SK-N-SH (cell line): ENCODE results near the gene RHBG. TPM values are rescaled to one million over a fixed set of nuclear protein-coding genes. Genes with fewer than 3 reads are reported as not detected.

ENCODE experiments used
- CTCF ChIA-PET: fragments of 300-600, 350-600 bp; formaldehyde crosslinking; extraction: SDS; loops from one replicate; lab custom pipeline; 2021; lab: Yijun Ruan, JAX
- POLR2A ChIA-PET: fragments of 350-600 bp; sonication (Branson Sonifier 250); formaldehyde crosslinking; extraction: SDS; loops from one replicate; lab custom pipeline; 2020; ENCODE audit warnings: antibody characterized with exemption, inconsistent platforms; lab: Yijun Ruan, JAX
- DNase-seq: peaks from one replicate; pipeline ENCODE4 v3.0.0; 2012
- H2AFZ ChIP-seq: fragments of 200-600 bp; sonication (generic); 2 replicates; pipeline ENCODE4 v1.8.1; 2016; ENCODE audit warnings: antibody characterized with exemption, mild to moderate bottlenecking, low read depth
- H3F3A ChIP-seq: fragments of 200-600 bp; sonication (generic); replicated peaks from 2 replicates; pipeline ENCODE3; 2016; ENCODE audit warnings: antibody characterized with exemption, mild to moderate bottlenecking; ENCODE audit not compliant: insufficient read depth
- H3K27ac ChIP-seq, 2 experiments: fragments of 200-500 bp in 1 of 2; fragments of 200-600 bp in 1 of 2; sonication (Bioruptor generic) in 1 of 2; sonication (generic), shearing (Covaris generic) in 1 of 2; 2 replicates each; pipeline versions ENCODE4 v1.5.1 to v1.6.1; 2014 to 2016; ENCODE audit warnings: low read depth in 2 of 2, inconsistent platforms in 1 of 2, low read length in 1 of 2, mild to moderate bottlenecking in 1 of 2, mixed read lengths in 1 of 2
- H3K27me3 ChIP-seq: fragments of 200-600 bp; sonication (generic), shearing (Covaris generic); 2 replicates; pipeline ENCODE4 v1.6.1; 2016; ENCODE audit warnings: mixed run types; ENCODE audit not compliant: insufficient read depth
- H3K36me3 ChIP-seq, 2 experiments: fragments of 200-500 bp in 1 of 2; fragments of 200-600 bp in 1 of 2; sonication (Bioruptor generic) in 1 of 2; sonication (generic) in 1 of 2; replicated peaks in 1 of 2; 2 replicates each; pipeline versions ENCODE3 to v1.5.1; 2014 to 2016; ENCODE audit warnings: low read length in 1 of 2, mild to moderate bottlenecking in 1 of 2; ENCODE audit not compliant: insufficient read depth in 2 of 2, control insufficient read depth in 1 of 2
- H3K4me1 ChIP-seq, 2 experiments: fragments of 200-500 bp in 1 of 2; fragments of 200-600 bp in 1 of 2; sonication (Bioruptor generic) in 1 of 2; sonication (generic), shearing (Covaris generic) in 1 of 2; 2 replicates each; pipeline versions ENCODE4 v1.5.1 to v1.6.1; 2014 to 2016; ENCODE audit warnings: low read depth in 1 of 2, low read length in 1 of 2, mixed run types in 1 of 2; ENCODE audit not compliant: insufficient read depth in 2 of 2, control insufficient read depth in 1 of 2
- H3K4me2 ChIP-seq: fragments of 200-600 bp; sonication (generic), shearing (Covaris generic); 2 replicates; pipeline ENCODE4 v1.6.1; 2017; ENCODE audit warnings: mixed run types
- H3K4me3 ChIP-seq, 2 experiments: fragments of 200-500 bp in 1 of 2; fragments of 200-600 bp in 1 of 2; sonication (Bioruptor generic) in 1 of 2; sonication (generic), shearing (Covaris generic) in 1 of 2; 2 replicates each; pipeline versions ENCODE4 v1.5.1 to v1.8.1; 2014 to 2016; ENCODE audit warnings: low read depth in 2 of 2, inconsistent platforms in 1 of 2, low read length in 1 of 2, mild to moderate bottlenecking in 1 of 2, mixed read lengths in 1 of 2, moderate library complexity in 1 of 2
- H3K79me2 ChIP-seq: fragments of 200-600 bp; sonication (generic); 2 replicates; pipeline ENCODE4 v1.8.1; 2017; ENCODE audit warnings: mild to moderate bottlenecking; ENCODE audit not compliant: insufficient read depth
- H3K9ac ChIP-seq: fragments of 200-600 bp; sonication (generic); 2 replicates; pipeline ENCODE4 v1.6.1; 2017; ENCODE audit warnings: mixed run types
- H3K9me2 ChIP-seq: fragments of 200-600 bp; sonication (generic); 2 replicates; pipeline ENCODE4 v1.6.1; 2017; ENCODE audit warnings: mixed run types
- H3K9me3 ChIP-seq: fragments of 200-600 bp; sonication (generic); 2 replicates; pipeline ENCODE4 v1.6.1; 2017; ENCODE audit warnings: mixed run types, mild to moderate bottlenecking, moderate library complexity
- H4K20me1 ChIP-seq: fragments of 200-600 bp; sonication (generic); 2 replicates; pipeline ENCODE4 v1.6.1; 2017; ENCODE audit warnings: mild to moderate bottlenecking, mixed run types; ENCODE audit not compliant: insufficient read depth
- ELF1 ChIP-seq: IDR thresholded peaks from 2 replicates; pipeline ENCODE4 v1.4.0; 2012
- EP300 ChIP-seq, 2 experiments: IDR thresholded peaks; 2 replicates each; pipeline versions ENCODE4 v1.4.0 to v1.6.1; 2012; ENCODE audit warnings: borderline replicate concordance in 1 of 2, low read depth in 1 of 2, low read length in 1 of 2
- FOSL2 ChIP-seq: IDR thresholded peaks from 2 replicates; pipeline ENCODE4 v1.4.0; 2012; ENCODE audit warnings: low read depth, mild to moderate bottlenecking, moderate library complexity, borderline replicate concordance
- GATA2 ChIP-seq: sonication (generic); formaldehyde crosslinking; IDR thresholded peaks from 2 replicates; pipeline ENCODE4 v1.5.0; 2020; ENCODE audit warnings: mild to moderate bottlenecking, missing genetic modification reagents
- JUND ChIP-seq: IDR thresholded peaks from 2 replicates; pipeline ENCODE4 v1.4.0; 2012
- MAX ChIP-seq: IDR thresholded peaks from 2 replicates; pipeline ENCODE4 v1.4.0; 2012; ENCODE audit warnings: low read depth
- NRF1 ChIP-seq: IDR thresholded peaks from 2 replicates; pipeline ENCODE4 v1.6.1; 2012; ENCODE audit warnings: low read depth, mild to moderate bottlenecking, low read length
- PBX3 ChIP-seq: IDR thresholded peaks from 2 replicates; pipeline ENCODE4; 2012
- POLR2AphosphoS5 ChIP-seq: IDR thresholded peaks from 2 replicates; pipeline ENCODE4 v1.6.1; 2012; ENCODE audit warnings: low read depth, low read length
- RCOR1 ChIP-seq: fragments of 150-350 bp; IDR thresholded peaks from 2 replicates; pipeline ENCODE4 v1.6.1; 2017; ENCODE audit warnings: antibody characterized with exemption, low read length
- REST ChIP-seq: IDR thresholded peaks from 2 replicates; pipeline ENCODE4 v1.6.1; 2012; ENCODE audit warnings: mild to moderate bottlenecking, low read depth, low read length, moderate library complexity
- RFX5 ChIP-seq: IDR thresholded peaks from 2 replicates; pipeline ENCODE4 v1.6.1; 2012; ENCODE audit warnings: mild to moderate bottlenecking, improper control_type of control experiment, low read length
- SIN3A ChIP-seq: IDR thresholded peaks from 2 replicates; pipeline ENCODE4 v1.6.1; 2012; ENCODE audit warnings: low read depth, mild to moderate bottlenecking, low read length, moderate library complexity, borderline replicate concordance
- TAF1 ChIP-seq: IDR thresholded peaks from 2 replicates; pipeline ENCODE4 v1.6.1; 2012; ENCODE audit warnings: low read depth, mild to moderate bottlenecking, low read length, moderate library complexity, borderline replicate concordance
- TCF12 ChIP-seq: IDR thresholded peaks from 2 replicates; pipeline ENCODE4 v1.4.0; 2012
- TEAD4 ChIP-seq: IDR thresholded peaks from 2 replicates; pipeline ENCODE4 v1.4.0; 2012; ENCODE audit warnings: mild to moderate bottlenecking, borderline replicate concordance; ENCODE audit not compliant: insufficient read depth
- YY1 ChIP-seq: IDR thresholded peaks from 2 replicates; pipeline ENCODE4 v1.4.0; 2012; ENCODE audit warnings: low read depth, mild to moderate bottlenecking
- ZBTB33 ChIP-seq: IDR thresholded peaks from 2 replicates; pipeline ENCODE4 v1.4.0; 2012; ENCODE audit warnings: low read depth, borderline replicate concordance
- WGBS: methylation state at CpG from one replicate; pipeline ENCODE4 v1.1.6; 2017; ENCODE audit warnings: low lambda C conversion rate; 5-methylcytosine and 5-hydroxymethylcytosine counted together
- polyA plus RNA-seq, 3 experiments: library from polyadenylated mRNA; depleted of rRNA; stranded (reverse); fragments of >200 nt; gene quantifications; 2 replicates each; pipeline ENCODE4 v1.2.3, GENCODE V29; 2012

Gene RHBG
- polyA plus RNA-seq, 1 of the 3 experiments (the other 2 are of a cell fraction), result 0.18 TPM

- POLR2A ChIA-PET, result no interaction called here
These were observed 8.2 kb downstream of the RHBG start for GRCh38 chr1:156376958-156377919.

GRCh38 chr1:156378557-156378956 lies 9.5 kb downstream of the RHBG start:
- Histone ChIP-seq H3K4me2 (no peak overlapping the region), H3F3A (no peaks in the 10 kb centered on the region), H3K4me3 (no peak overlapping the region), H3K27ac (no peak overlapping the region), H3K9ac (no peak overlapping the region), H3K9me2 (no peaks in the 10 kb centered on the region), H2AFZ (no peak overlapping the region), H3K9me3 (no peaks in the 10 kb centered on the region), H3K27me3 (no peaks in the 10 kb centered on the region), H4K20me1 (no peaks in the 10 kb centered on the region), H3K4me1 (peaks cover 3 to 6% of the 10 kb centered on the region in 2 experiments; a peak in 2 of 4 replicates), H3K36me3 (no peaks in the 10 kb centered on the region), H3K79me2 (no peaks in the 10 kb centered on the region)
- ChIA-PET POLR2A (no interaction called here), CTCF (interaction anchor here (0.8 to 12.4 kb wide), 6 partner anchors 8 to 69 kb away, joined by 3 to 391 read pairs (median 4); no protein-coding TSS in a partner anchor)
- 69% methylated on average over 6 of the region's 6 CpGs for WGBS
- DNase-seq, result no peak
- TF ChIP-seq RFX5, result no peak
- no peak for TF ChIP-seq ELF1
- TF ChIP-seq RCOR1, result no peak
- no peak for TF ChIP-seq SIN3A
- TF ChIP-seq POLR2AphosphoS5, result no peak
- no peak for TF ChIP-seq TEAD4
- TF ChIP-seq YY1, result no peak
- TF ChIP-seq JUND, result no peak
- TF ChIP-seq TAF1, result no peak
- no peak for TF ChIP-seq TCF12
- no peak for TF ChIP-seq MAX
- no peak for TF ChIP-seq REST
- no peak for TF ChIP-seq FOSL2
- no peak for TF ChIP-seq ZBTB33
- TF ChIP-seq NRF1, result no peak
- no peak for TF ChIP-seq GATA2 (CRISPR knock-in tag)

More at GRCh38 chr1:156376958-156377919, 8.2 kb downstream of the RHBG start:
- peaks cover 3 to 6% of the 10 kb centered on the region in 2 experiments; a peak in 2 of 4 replicates for H3K4me1 ChIP-seq
- no peak overlapping the region for H3K27ac ChIP-seq
- H3K9ac ChIP-seq, result no peak overlapping the region
- H3K9me2 ChIP-seq, result no peaks in the 10 kb centered on the region
- no peaks in the 10 kb centered on the region for H3K9me3 ChIP-seq
- no peak overlapping the region for H3K4me3 ChIP-seq
- TF ChIP-seq EP300 (IDR thresholded peaks at IDR 0.05; ENCODE audit: borderline replicate concordance in 1 of 2, low read depth in 1 of 2, low read length in 1 of 2) (no peak), PBX3 (no peak), POLR2AphosphoS5 (no peak), TAF1 (no peak)
- H2AFZ ChIP-seq, result no peak overlapping the region
- no peaks in the 10 kb centered on the region for H4K20me1 ChIP-seq
- no peaks in the 10 kb centered on the region for H3K27me3 ChIP-seq
- no peaks in the 10 kb centered on the region for H3K79me2 ChIP-seq
- CTCF ChIA-PET, result interaction anchor here (0.6 to 12.4 kb wide), 6 partner anchors 9 to 264 kb away, joined by 3 to 391 read pairs (median 4); no protein-coding TSS in a partner anchor
- no peaks in the 10 kb centered on the region for H3K36me3 ChIP-seq
- WGBS, result 86% methylated on average over 8 of the region's 20 CpGs
- no peak for DNase-seq
- H3F3A ChIP-seq, result no peaks in the 10 kb centered on the region
- no peak overlapping the region for H3K4me2 ChIP-seq
